K562 (cell line): ENCODE results near the gene TNPO3. TPM values are rescaled to one million over a fixed set of nuclear protein-coding genes. Genes with fewer than 3 reads are reported as not detected.
A peak's percentile ranks its signal among the peaks of the same experiment; 100 is the strongest.

Source experiments
- ARNT ChIP-seq, 2 experiments: fragments of 450-650 bp; IDR thresholded peaks; 2 replicates each; pipeline ENCODE4 v1.6.1; 2016; ENCODE audit warnings: mild to moderate bottlenecking in 1 of 2
- ATF7 ChIP-seq: fragments of 450-650 bp; IDR thresholded peaks from 2 replicates; pipeline ENCODE4 v1.7.1; 2014; ENCODE audit warnings: mild to moderate bottlenecking, moderate library complexity
- CBX5 ChIP-seq: IDR thresholded peaks from 2 replicates; pipeline ENCODE4 v1.6.1; 2014; ENCODE audit warnings: low read depth, borderline replicate concordance
- E2F1 ChIP-seq: sonication (generic); formaldehyde crosslinking; IDR thresholded peaks from 2 replicates; pipeline ENCODE4 v1.8.1; 2023; ENCODE audit warnings: mild to moderate bottlenecking, missing genetic modification reagents, moderate library complexity
- ELF4 ChIP-seq: fragments of 450-650 bp; formaldehyde crosslinking; IDR thresholded peaks from 2 replicates; pipeline ENCODE4 v1.4.0; 2022; ENCODE audit warnings: missing genetic modification characterization
- ETV1 ChIP-seq: fragments of 450-650 bp; conservative IDR thresholded peaks from 2 replicates; pipeline ENCODE4 v1.6.1; 2016; ENCODE audit warnings: missing genetic modification characterization, control low read depth, low read depth, missing compliant biosample characterization
- GTF2A2 ChIP-seq: IDR thresholded peaks from 2 replicates; pipeline ENCODE4 v1.6.1; 2016; ENCODE audit warnings: mild to moderate bottlenecking, missing genetic modification characterization, missing compliant biosample characterization
- HLTF ChIP-seq: fragments of 450-650 bp; IDR thresholded peaks from 2 replicates; pipeline ENCODE4 v1.6.1; 2016
- JUND ChIP-seq, 2 experiments: IDR thresholded peaks; 2 replicates in 1 of 2; 3 replicates in 1 of 2; pipeline ENCODE4 v1.6.1; 2011; ENCODE audit warnings: borderline replicate concordance in 2 of 2, low read depth in 2 of 2, low read length in 2 of 2, improper control_type of control experiment in 1 of 2, missing biosample characterization in 1 of 2, missing genetic modification characterization in 1 of 2, missing genetic modification reagents in 1 of 2
- KDM1A ChIP-seq, 2 experiments: fragments of 450-650 bp; IDR thresholded peaks; 2 replicates each; pipeline ENCODE4 v1.6.1; 2016; ENCODE audit warnings: mild to moderate bottlenecking in 2 of 2
- KHSRP ChIP-seq: fragments of 450-650 bp; IDR thresholded peaks from 2 replicates; pipeline ENCODE4 v1.6.1; 2017
- KLF16 ChIP-seq: IDR thresholded peaks from 2 replicates; pipeline ENCODE4 v1.6.1; 2016; ENCODE audit warnings: antibody characterized with exemption
- MITF ChIP-seq: IDR thresholded peaks from 2 replicates; pipeline ENCODE4 v1.6.1; 2014; ENCODE audit warnings: antibody characterized with exemption
- POU5F1 ChIP-seq: fragments of 150-350 bp; IDR thresholded peaks from 2 replicates; pipeline ENCODE4 v1.6.1; 2014; ENCODE audit warnings: borderline replicate concordance, low read length, low read depth, mild to moderate bottlenecking; ENCODE audit not compliant: partially characterized antibody
- STAG1 ChIP-seq: sonication (generic); formaldehyde crosslinking; IDR thresholded peaks from 2 replicates; pipeline ENCODE4 v1.5.0; 2020; ENCODE audit warnings: missing genetic modification reagents, borderline replicate concordance
- TAF15 ChIP-seq: fragments of 200-400 bp; formaldehyde crosslinking; IDR thresholded peaks from 2 replicates; pipeline ENCODE4 v1.6.1; 2017; ENCODE audit warnings: mild to moderate bottlenecking, low read depth, low read length, moderate library complexity
- TOE1 ChIP-seq, 2 experiments: fragments of 450-650 bp in 1 of 2; sonication (generic) in 1 of 2; formaldehyde crosslinking in 1 of 2; IDR thresholded peaks; 2 replicates each; pipeline versions ENCODE4 v1.7.1 to v1.8.0; 2016 to 2022; ENCODE audit warnings: borderline replicate concordance in 2 of 2, mild to moderate bottlenecking in 2 of 2, antibody characterized with exemption in 1 of 2, inconsistent platforms in 1 of 2, low read depth in 1 of 2, missing genetic modification reagents in 1 of 2, moderate library complexity in 1 of 2
- WHSC1 ChIP-seq: IDR thresholded peaks from one replicate; pipeline ENCODE4 v1.6.1; 2012; ENCODE audit warnings: low read length, control low read depth, inconsistent platforms
- ZNF316 ChIP-seq: fragments of 450-650 bp; IDR thresholded peaks from 2 replicates; pipeline ENCODE4 v1.6.1; 2016
- ZZZ3 ChIP-seq: fragments of 450-650 bp; IDR thresholded peaks from 2 replicates; pipeline ENCODE4 v1.6.1; 2016; ENCODE audit warnings: antibody characterized with exemption, mild to moderate bottlenecking, moderate library complexity
- polyA plus RNA-seq, 8 experiments: library from polyadenylated mRNA; depleted of rRNA in 4 of 8; stranded (reverse) in 5 of 8; unstranded in 3 of 8; fragments of >200 nt; fragmentation: Nextera tagmentation in 2 of 8; fragmentation: Illumina TruSeq in 1 of 8; extraction: Ambion mirVana in 2 of 8; extraction: Trizol in 1 of 8; gene quantifications; 2 replicates each; pipeline versions ENCODE4 v1.2.1 to v1.2.3, GENCODE V29; 2011 to 2014; ENCODE audit warnings: inconsistent platforms in 1 of 8, missing spikeins in 1 of 8
- total RNA-seq, 7 experiments: library from RNA; depleted of rRNA in 6 of 7; stranded (reverse); fragments of >200 nt in 6 of 7; fragmentation: Illumina TruSeq in 2 of 7; extraction: Trizol in 2 of 7; gene quantifications; 2 replicates each; pipeline versions ENCODE4 v1.2.1 to v1.2.3, GENCODE V29; 2011 to 2021; ENCODE audit warnings: low replicate concordance in 1 of 7
- TF ChIP-seq, protein P1 (sequence below): sonication (generic); formaldehyde crosslinking; IDR thresholded peaks from 2 replicates; pipeline ENCODE4 v1.8.0; 2022; ENCODE audit warnings: missing genetic modification reagents, mild to moderate bottlenecking, moderate library complexity, borderline replicate concordance
- TF ChIP-seq, protein P2 (sequence below): IDR thresholded peaks from 2 replicates; pipeline ENCODE4 v1.6.1; 2011; ENCODE audit warnings: borderline replicate concordance, low read depth, mild to moderate bottlenecking, moderate library complexity, low read length; ENCODE audit not compliant: insufficient read depth, poor library complexity, severe bottlenecking

The TNPO3 gene
- total and polyA plus RNA-seq, 9 of the 15 experiments (the other 6 are each of a cell fraction or from before 2014, with no cell fraction given) = 35.8 to 125 (median 110) TPM

GRCh38 chr7:129091484-129092002, 36.6 kb upstream of the TNPO3 start (continued):
- TF ChIP-seq MITF = no peak
- TF ChIP-seq CBX5 = no peak
- TF ChIP-seq STAG1 = peak; percentile 72; the same call in 1 of the 2 replicates
- peak; percentile 69 for TF ChIP-seq ZNF316
- no peak for TF ChIP-seq GTF2A2
- no peak for TF ChIP-seq ZZZ3
- TF ChIP-seq KLF16 = peak; percentile 66
- TF ChIP-seq ARNT (IDR thresholded peaks at IDR 0.05) = 0 out of 4 replicates have a peak, but pooled peaks of 1 of the 2 experiments have one; percentile 50
- peak; percentile 67; the same call in 1 of the 2 replicates for TF ChIP-seq JUND (IDR thresholded peaks at IDR 0.05; ENCODE audit: borderline replicate concordance, low read depth, low read length)
- TF ChIP-seq JUND (tag; IDR thresholded peaks at IDR 0.05; ENCODE audit: borderline replicate concordance, low read depth, low read length) = no peak; the same call in 2 of the 3 replicates
- no peak for TF ChIP-seq KHSRP
- 0 out of 2 replicates have a peak, but pooled peaks have one; percentile 14 for TF ChIP-seq HLTF
- TF ChIP-seq, protein P1, sequence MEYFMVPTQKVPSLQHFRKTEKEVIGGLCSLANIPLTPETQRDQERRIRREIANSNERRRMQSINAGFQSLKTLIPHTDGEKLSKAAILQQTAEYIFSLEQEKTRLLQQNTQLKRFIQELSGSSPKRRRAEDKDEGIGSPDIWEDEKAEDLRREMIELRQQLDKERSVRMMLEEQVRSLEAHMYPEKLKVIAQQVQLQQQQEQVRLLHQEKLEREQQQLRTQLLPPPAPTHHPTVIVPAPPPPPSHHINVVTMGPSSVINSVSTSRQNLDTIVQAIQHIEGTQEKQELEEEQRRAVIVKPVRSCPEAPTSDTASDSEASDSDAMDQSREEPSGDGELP (CRISPR knock-in tag) = peak; percentile 78
- TF ChIP-seq ATF7 = 0 out of 2 replicates have a peak, but pooled peaks have one; percentile 12
- TF ChIP-seq ETV1 (tag) = peak; percentile 91
- TF ChIP-seq E2F1 = peak; percentile 58
- TF ChIP-seq, protein P2, sequence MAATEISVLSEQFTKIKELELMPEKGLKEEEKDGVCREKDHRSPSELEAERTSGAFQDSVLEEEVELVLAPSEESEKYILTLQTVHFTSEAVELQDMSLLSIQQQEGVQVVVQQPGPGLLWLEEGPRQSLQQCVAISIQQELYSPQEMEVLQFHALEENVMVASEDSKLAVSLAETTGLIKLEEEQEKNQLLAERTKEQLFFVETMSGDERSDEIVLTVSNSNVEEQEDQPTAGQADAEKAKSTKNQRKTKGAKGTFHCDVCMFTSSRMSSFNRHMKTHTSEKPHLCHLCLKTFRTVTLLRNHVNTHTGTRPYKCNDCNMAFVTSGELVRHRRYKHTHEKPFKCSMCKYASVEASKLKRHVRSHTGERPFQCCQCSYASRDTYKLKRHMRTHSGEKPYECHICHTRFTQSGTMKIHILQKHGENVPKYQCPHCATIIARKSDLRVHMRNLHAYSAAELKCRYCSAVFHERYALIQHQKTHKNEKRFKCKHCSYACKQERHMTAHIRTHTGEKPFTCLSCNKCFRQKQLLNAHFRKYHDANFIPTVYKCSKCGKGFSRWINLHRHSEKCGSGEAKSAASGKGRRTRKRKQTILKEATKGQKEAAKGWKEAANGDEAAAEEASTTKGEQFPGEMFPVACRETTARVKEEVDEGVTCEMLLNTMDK = peak; percentile 28
- no peak for TF ChIP-seq TAF15
- no peak for TF ChIP-seq KDM1A (IDR thresholded peaks at IDR 0.05)
- no peak for TF ChIP-seq POU5F1
- TF ChIP-seq TOE1 (IDR thresholded peaks at IDR 0.05; ENCODE audit: borderline replicate concordance) = peak; percentile 56; the same call in 1 of the 2 replicates
- no peak for TF ChIP-seq TOE1 (CRISPR knock-in tag; IDR thresholded peaks at IDR 0.05; ENCODE audit: borderline replicate concordance, low read depth)
- TF ChIP-seq WHSC1 = no peak
- 0 out of 2 replicates have a peak, but pooled peaks have one; percentile 16 for TF ChIP-seq ELF4 (CRISPR knock-in tag)
